ENCODE measurements around the gene PRKACA. TPM values are rescaled to one million over a fixed set of nuclear protein-coding genes. Genes with fewer than 3 reads are reported as not detected.

Gene PRKACA
- total RNA-seq (ENCODE audit: low replicate concordance): 13.8 and 44.0 TPM in 2 replicates

DNA sequence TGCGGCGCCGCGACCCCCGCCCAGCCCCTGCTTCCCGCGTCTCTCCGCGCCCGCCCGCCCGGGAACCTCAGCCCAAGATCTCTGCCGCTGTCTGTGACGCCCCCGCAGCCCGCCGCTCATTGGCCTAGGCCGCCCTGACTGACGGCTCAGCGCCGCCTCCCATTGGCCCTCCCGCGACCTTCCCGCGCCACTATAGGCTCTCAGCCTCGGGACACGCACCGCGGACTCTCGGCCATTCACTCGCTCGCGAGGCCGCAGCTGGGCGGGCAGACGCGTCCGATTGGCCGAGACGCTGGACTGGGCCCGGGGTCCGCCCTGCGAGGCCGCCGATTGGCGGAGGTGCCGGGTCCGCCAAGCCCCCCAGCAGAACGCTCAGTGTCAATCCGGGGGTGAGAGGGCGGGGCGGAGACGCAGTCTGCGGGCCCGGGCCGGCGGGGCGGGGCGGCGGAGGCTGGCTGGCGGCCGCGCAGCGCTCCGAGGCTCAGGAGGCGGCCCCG is at the start of gene PRKACA:
Gene PRKACA, minus strand, starts transcription at position 95 of the 497 bp plus-strand sequence. CDS start 215 bp downstream, outside the sequence.
- peak; percentile 98 for DNase-seq (ENCODE audit: low read depth)
- H3K4me3 ChIP-seq (ENCODE audit: low read depth, low read length): peak within 1 kb of the TSS; percentile 86
- TF ChIP-seq, protein P1, sequence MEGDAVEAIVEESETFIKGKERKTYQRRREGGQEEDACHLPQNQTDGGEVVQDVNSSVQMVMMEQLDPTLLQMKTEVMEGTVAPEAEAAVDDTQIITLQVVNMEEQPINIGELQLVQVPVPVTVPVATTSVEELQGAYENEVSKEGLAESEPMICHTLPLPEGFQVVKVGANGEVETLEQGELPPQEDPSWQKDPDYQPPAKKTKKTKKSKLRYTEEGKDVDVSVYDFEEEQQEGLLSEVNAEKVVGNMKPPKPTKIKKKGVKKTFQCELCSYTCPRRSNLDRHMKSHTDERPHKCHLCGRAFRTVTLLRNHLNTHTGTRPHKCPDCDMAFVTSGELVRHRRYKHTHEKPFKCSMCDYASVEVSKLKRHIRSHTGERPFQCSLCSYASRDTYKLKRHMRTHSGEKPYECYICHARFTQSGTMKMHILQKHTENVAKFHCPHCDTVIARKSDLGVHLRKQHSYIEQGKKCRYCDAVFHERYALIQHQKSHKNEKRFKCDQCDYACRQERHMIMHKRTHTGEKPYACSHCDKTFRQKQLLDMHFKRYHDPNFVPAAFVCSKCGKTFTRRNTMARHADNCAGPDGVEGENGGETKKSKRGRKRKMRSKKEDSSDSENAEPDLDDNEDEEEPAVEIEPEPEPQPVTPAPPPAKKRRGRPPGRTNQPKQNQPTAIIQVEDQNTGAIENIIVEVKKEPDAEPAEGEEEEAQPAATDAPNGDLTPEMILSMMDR (IDR thresholded peaks at IDR 0.05; ENCODE audit: insufficient read depth, low read length): no peak

DNA sequence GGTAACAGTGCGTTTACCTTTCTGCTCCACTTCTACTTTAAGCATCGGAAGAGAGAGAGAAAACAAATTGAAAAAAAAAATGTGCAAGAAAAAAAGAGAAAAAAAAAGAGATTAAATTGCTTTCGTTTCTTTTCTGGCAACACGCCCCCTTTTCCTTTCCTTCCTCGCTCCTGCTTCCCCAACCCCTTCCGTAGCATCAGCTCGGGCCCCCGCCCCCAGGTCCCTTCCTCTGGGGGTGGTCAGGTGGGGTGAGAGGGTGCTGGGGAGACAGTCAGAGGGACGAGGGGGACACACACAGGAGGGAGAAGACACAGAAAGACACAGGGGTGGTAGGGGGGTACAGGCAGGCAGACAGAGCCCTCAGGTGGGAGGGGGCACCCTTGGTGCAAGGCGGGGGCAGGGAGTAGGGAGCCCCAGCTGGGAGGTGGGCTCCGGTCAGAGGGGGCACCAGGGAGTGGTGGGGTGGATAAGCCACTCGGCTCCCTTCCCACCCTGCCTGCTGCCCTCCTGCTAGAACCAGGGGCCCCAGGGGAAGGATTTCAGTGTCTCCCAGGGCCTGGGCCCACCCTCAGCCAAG is 49.5 kb upstream of the PRKACA start:
- no peak for DNase-seq (ENCODE audit: low read depth)
- TF ChIP-seq, protein P1 (IDR thresholded peaks at IDR 0.05; ENCODE audit: insufficient read depth, low read length): no peak
- H3K4me3 ChIP-seq (ENCODE audit: low read depth, low read length): no peak overlapping the region

DNA sequence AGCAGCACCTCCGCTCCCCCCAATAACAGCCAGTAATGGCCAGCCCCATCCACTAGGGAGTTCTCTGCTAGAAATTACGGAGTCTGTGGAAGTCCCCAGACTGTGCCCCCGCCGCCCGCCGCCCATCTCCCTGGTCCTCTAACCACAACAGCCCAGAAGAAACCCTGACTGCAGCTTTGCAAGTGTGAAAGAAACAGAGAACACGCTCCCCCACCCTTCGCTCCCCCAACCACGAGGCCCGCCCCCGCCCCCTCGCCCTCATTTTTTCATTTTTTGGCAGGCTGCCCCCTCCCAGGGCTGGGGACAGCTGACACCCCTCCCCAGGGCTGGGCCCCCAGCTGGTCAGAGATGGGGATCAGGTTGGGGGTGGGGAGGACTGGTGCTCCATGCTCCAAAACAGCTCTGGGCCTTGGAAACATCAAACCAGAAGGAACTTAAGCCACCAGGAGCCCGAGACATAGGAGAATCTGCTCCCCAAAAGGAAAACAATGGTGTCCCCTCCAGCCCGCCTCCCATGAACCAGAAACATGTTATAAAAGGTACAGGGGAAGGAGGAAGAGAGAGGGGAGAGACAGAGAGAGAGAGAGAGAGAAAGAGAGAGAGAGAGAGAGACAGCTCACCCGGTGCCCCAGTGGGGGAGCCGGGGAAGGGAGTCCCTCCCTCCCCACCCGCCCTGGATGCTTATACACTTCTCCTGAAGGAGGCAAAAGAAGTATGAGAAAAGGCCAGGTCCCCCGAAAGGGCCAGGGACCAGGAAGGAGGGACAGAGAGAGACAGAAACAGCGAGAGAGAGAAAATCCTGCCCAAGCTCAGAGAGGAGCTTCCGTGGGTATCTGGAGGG is 48.6 kb upstream of the PRKACA start:
- TF ChIP-seq, protein P1 (IDR thresholded peaks at IDR 0.05; ENCODE audit: insufficient read depth, low read length): no peak
- no peak for DNase-seq (ENCODE audit: low read depth)
- H3K4me3 ChIP-seq (ENCODE audit: low read depth, low read length): no peak overlapping the region

DNA sequence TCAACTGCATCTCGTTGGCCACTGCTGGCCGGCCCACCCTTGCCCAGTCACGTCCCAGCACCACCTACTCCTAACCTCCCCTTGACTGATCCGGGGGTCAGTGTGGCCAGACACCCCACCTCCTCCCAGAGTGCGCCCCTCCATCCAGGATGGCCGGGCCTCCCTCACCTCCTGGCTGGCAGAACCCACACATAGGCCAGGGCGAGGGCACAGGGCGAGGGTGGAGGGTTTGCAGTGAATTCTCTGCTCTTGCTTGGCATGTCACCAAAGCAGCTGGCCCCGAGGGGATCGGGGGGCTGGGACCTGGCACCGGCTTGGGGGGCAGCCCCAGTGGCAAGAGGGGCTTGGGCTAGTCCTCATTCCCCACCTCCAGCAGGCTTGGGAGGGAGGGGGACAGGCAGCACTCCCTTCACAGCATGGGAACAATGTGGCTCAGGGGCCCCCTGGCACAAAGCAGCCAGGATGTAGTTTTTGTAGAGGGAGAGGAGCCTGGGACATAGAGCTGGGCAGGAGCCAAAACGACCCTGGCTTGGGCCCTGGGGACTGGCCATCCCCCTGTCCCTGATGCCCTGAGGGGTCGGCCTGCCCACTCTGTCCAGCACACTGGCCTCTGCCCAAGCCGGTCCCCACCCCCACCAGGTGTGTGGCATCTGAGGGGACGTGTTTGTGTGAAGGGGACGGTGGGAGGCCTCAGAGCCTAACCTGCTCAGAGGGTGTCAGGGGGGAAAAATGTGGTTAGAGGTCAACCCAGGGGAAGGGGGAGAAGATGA is 47.3 kb upstream of the PRKACA start:
- no peak overlapping the region for H3K4me3 ChIP-seq (ENCODE audit: low read depth, low read length)
- no peak for DNase-seq (ENCODE audit: low read depth)
- TF ChIP-seq, protein P1 (IDR thresholded peaks at IDR 0.05; ENCODE audit: insufficient read depth, low read length): no peak

DNA sequence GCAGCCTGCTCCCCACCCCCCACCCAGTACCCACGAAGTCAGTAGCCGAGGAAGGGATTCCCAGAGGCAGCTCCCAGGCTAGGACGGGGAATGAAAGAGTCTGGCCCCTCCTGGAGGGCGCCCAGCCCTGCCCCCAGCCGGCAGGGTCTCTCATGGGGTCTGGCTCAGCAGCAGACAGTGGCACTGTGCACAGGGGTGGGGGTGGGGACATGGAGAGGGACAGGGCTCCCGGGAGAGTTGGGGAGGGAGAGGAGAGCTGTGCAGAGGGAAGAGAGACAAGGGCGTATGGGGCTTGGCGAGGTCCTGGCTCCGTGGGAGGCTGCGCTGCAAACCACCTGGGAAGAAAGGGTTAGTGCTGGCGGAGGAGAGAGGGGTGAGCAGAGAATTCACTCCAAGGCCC is 46.5 kb upstream of the PRKACA start:
- no peak overlapping the region for H3K4me3 ChIP-seq (ENCODE audit: low read depth, low read length)
- no peak for DNase-seq (ENCODE audit: low read depth)
- TF ChIP-seq, protein P1 (IDR thresholded peaks at IDR 0.05; ENCODE audit: insufficient read depth, low read length): no peak

DNA sequence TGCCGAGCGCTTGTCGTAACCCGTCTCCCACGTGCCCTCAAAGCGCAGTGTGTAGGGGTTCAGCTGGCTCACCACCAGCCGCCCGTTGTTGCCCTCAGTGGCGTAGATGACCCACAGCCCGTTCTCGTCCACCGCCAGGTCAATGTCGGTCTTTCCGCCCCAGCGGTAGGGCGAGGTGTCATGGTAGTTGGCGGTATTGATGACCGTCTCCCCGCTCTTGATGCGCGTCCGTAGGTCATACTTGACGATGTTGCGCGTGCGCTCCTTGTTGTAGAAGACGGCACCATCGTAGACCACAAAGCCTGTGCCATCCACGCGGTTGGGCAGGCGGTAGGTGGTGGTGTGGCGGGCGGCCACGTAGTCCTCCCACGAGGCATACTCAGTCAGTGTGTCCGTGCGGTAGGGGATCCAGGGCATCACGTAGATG is 45.3 kb upstream of the PRKACA start:
- TF ChIP-seq, protein P1 (IDR thresholded peaks at IDR 0.05; ENCODE audit: insufficient read depth, low read length): no peak
- DNase-seq (ENCODE audit: low read depth): no peak
- no peak overlapping the region for H3K4me3 ChIP-seq (ENCODE audit: low read depth, low read length)

Measured in fibroblast of the aortic adventitia (primary cell).